Stomach (tissue), 19 donors: Measurements from ENCODE around the gene CZIB. TPM values are rescaled to one million over a fixed set of nuclear protein-coding genes. Genes with fewer than 3 reads are reported as not detected.

Source experiments
- DNase-seq, 2 donors: peaks; one replicate each; pipeline versions ENCODE4 v3.0.0 to v3.0.0-alpha.2; 2013 to 2019
- H3K27ac ChIP-seq, 5 donors: fragments of 200-600 bp in 4 of 5; sonication (generic) in 4 of 5; one replicate each; pipeline ENCODE4 v1.5.1; 2013 to 2019; ENCODE audit warnings: mild to moderate bottlenecking in 1 of 5, moderate library complexity in 1 of 5
- H3K27me3 ChIP-seq, 3 donors: fragments of 200-600 bp; sonication (generic); one replicate each; pipeline ENCODE4 v1.5.1; 2017 to 2019; ENCODE audit warnings: mixed run types in 1 of 3
- H3K36me3 ChIP-seq, 4 donors: fragments of 200-600 bp; sonication (generic); 1 replicate in 3 of 4; 2 replicates in 1 of 4; pipeline ENCODE4 v1.5.1; 2016 to 2019
- H3K4me1 ChIP-seq, 4 donors: fragments of 200-600 bp; sonication (generic); one replicate each; pipeline ENCODE4 v1.5.1; 2016 to 2019
- H3K4me3 ChIP-seq, 4 donors: fragments of 200-600 bp; sonication (generic) in 3 of 4; one replicate each; pipeline ENCODE4 v1.5.1; 2016 to 2019; ENCODE audit warnings: mild to moderate bottlenecking in 1 of 4
- H3K9me3 ChIP-seq, 4 donors: fragments of 200-600 bp; sonication (generic); one replicate each; pipeline ENCODE4 v1.5.1; 2016 to 2019
- CTCF ChIP-seq, 7 experiments: fragments of 450-650 bp in 4 of 7; fragments of 200-600 bp in 3 of 7; sonication (generic) in 3 of 7; IDR thresholded peaks; one replicate each; pipeline ENCODE4 v1.5.1; 2016 to 2019; ENCODE audit warnings: antibody characterized with exemption in 7 of 7, control low read depth in 2 of 7, mild to moderate bottlenecking in 1 of 7
- EP300 ChIP-seq: sonication (generic); formaldehyde crosslinking; IDR thresholded peaks from one replicate; pipeline ENCODE4 v1.6.1; 2017; ENCODE audit warnings: antibody characterized with exemption
- POLR2A ChIP-seq, 4 donors: fragments of 450-650 bp; IDR thresholded peaks; one replicate each; pipeline ENCODE4 v1.6.1; 2016; ENCODE audit warnings: antibody characterized with exemption in 4 of 4, control low read depth in 2 of 4, mild to moderate bottlenecking in 1 of 4, moderate library complexity in 1 of 4
- POLR2AphosphoS5 ChIP-seq, 3 donors: sonication (generic); formaldehyde crosslinking; IDR thresholded peaks; one replicate each; pipeline ENCODE4 v1.6.1; 2016; ENCODE audit warnings: antibody characterized with exemption in 3 of 3
- WGBS, 5 donors: extraction: QIAGEN DNeasy Blood & Tissue Kit in 3 of 5; methylation state at CpG; one replicate each; pipeline versions ENCODE4 v1.1.5 to v1.1.7; 2013 to 2018; 5-methylcytosine and 5-hydroxymethylcytosine counted together
- intact Hi-C: fragments of 100-400 bp; cut with DNase I; formaldehyde crosslinking; loops from one replicate; pipeline ENCODE4 v1.15.1; 2023; ENCODE audit warnings: low total_unique reads
- long read RNA-seq, 10 donors: transcript quantifications; one replicate each; lab custom pipeline, GENCODE V29; 2026
- polyA plus RNA-seq, 3 donors: library from polyadenylated mRNA; stranded (reverse); fragments of 200-250 nt; gene quantifications; one replicate each; pipeline ENCODE4 v1.2.3, GENCODE V29; 2013
- total RNA-seq, 5 donors: library from RNA; depleted of rRNA; stranded (reverse); fragments of >200 nt; gene quantifications; one replicate each; pipeline versions ENCODE4 v1.1.0 to v1.2.3, GENCODE V29; 2014 to 2016
- donor health status: healthy with polysubstance abuse.
- donor health status: Bipolar disorder and iron deficiency.
- donor health status: healthy.

Gene CZIB
- total RNA-seq (10 to 100 TPM; 31.6 to 52.7 (median 38.0) TPM), polyA plus RNA-seq (10 to 100 TPM; 60.8 to 78.8 (median 74.9) TPM)
- long read RNA-seq, donor 1, transcript C1orf123-201 (8 exons, 1,085 nt) = major isoform, 7 of 9 reads
- long read RNA-seq, donor 1, partial matches to known transcripts = 0 of 9 reads
- long read RNA-seq, donor 1, other reads (novel, unspliced or antisense) = 0 of 9 reads
- long read RNA-seq, donor 2, transcript C1orf123-201 (8 exons, 1,085 nt) = major isoform, 12 of 14 reads
- long read RNA-seq, donor 2, partial matches to known transcripts = 0 of 14 reads
- long read RNA-seq, donor 2, other reads (novel, unspliced or antisense) = 0 of 14 reads
- long read RNA-seq, donor 3, transcript C1orf123-201 (8 exons, 1,085 nt) = major isoform, 6 of 12 reads
- long read RNA-seq, donor 3, partial matches to known transcripts = 0 of 12 reads
- long read RNA-seq, donor 3, other reads (novel, unspliced or antisense) = 0 of 12 reads
- long read RNA-seq, donor 4, partial matches to known transcripts = 0 of 2 reads
- long read RNA-seq, donor 4, other reads (novel, unspliced or antisense) = 0 of 2 reads
- long read RNA-seq, donor 5, transcript C1orf123-201 (8 exons, 1,085 nt) = major isoform, 12 of 24 reads
- long read RNA-seq, donor 5, partial matches to known transcripts = 0 of 24 reads
- long read RNA-seq, donor 5, other reads (novel, unspliced or antisense) = 0 of 24 reads
- long read RNA-seq, donor 6 = 0 reads
- long read RNA-seq, donor 7, transcript C1orf123-202 (7 exons, 1,009 nt) = minor isoform, 7 of 23 reads
- long read RNA-seq, donor 7, transcript C1orf123-201 (8 exons, 1,085 nt) = major isoform, 11 of 23 reads
- long read RNA-seq, donor 7, partial matches to known transcripts = 0 of 23 reads
- long read RNA-seq, donor 7, other reads (novel, unspliced or antisense) = 0 of 23 reads
- long read RNA-seq, donor 8, transcript C1orf123-201 (8 exons, 1,085 nt) = major isoform, 13 of 28 reads
- long read RNA-seq, donor 8, partial matches to known transcripts = 6 of 28 reads
- long read RNA-seq, donor 8, other reads (novel, unspliced or antisense) = 0 of 28 reads
- long read RNA-seq, donor 9, transcript C1orf123-201 (8 exons, 1,085 nt) = major isoform, 9 of 20 reads
- long read RNA-seq, donor 9, transcript C1orf123-203 (2 exons, 841 nt) = minor isoform, 6 of 20 reads
- long read RNA-seq, donor 9, partial matches to known transcripts = 0 of 20 reads
- long read RNA-seq, donor 9, other reads (novel, unspliced or antisense) = 0 of 20 reads
- long read RNA-seq, donor 10, transcript C1orf123-201 (8 exons, 1,085 nt) = major isoform, 6 of 11 reads
- long read RNA-seq, donor 10, partial matches to known transcripts = 0 of 11 reads
- long read RNA-seq, donor 10, other reads (novel, unspliced or antisense) = 0 of 11 reads

DNA sequence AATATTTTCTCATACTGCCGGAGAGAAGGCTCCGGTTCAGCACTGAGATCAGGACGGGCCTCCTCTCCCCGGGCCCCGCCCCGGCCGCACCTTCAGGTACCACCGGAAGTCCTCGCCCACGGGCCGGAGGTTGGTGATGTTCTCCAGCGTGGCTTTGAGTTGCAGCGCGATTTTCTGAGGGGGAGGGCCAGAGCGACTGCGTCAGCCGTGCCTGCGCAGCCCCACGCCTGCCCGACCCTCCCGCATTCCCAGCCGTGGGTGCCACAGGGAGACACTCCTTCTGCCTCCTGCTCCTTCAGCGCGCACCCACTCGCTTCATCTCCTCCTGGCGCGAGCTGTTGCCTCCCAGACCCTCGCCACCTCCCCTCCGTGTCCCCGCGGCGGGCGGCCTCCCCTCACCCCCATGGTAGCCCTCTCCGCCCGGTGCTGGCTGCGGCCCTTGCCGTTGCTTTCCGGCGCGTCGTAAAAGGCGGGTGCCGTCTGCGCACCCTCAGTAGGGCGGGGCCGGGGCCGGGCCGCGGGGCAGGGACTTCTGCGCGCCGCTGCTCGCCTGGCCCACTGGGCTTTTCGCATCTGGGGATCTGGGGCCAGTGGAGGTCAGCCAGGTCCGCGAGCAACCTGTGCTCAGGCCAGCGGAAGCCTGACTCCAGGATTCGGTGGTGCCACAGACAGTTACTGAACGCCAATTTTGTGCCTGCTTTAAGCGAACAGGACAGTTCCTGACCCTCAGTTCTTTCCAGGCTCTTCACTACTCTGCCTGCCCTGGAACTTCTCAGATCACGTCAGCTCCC, at the start of gene CZIB:
CZIB (minus strand) TSS at position 464 of the 791 bp plus-strand sequence; CDS start at position 405, 59 bp downstream.
- peak; percentile 94 to 98 for DNase-seq
- Histone ChIP-seq H3K36me3 (peaks cover 14 to 35% (median 32%) of the 10 kb centered on the region in 4 donors), H3K4me3 (peak within 1 kb of the TSS; percentile 61 to 79 (median 72)), H3K27me3 (no peaks in the 10 kb centered on the region), H3K4me1 (peaks cover 10 to 28% (median 19%) of the 10 kb centered on the region in 4 donors), H3K9me3 (no peaks in the 10 kb centered on the region), H3K27ac (peak within 1 kb of the TSS; percentile 97 to 99 (median 98))
- intact Hi-C loops = no loop called here
- TF ChIP-seq EP300 (no peak), POLR2AphosphoS5 (IDR thresholded peaks at IDR 0.05) (peak; percentile 96 to 98 (median 96)), POLR2A (IDR thresholded peaks at IDR 0.05) (peak in 2 of 4 donors; percentile 70 to 93)
- 0 to 1% (median 0%) methylated on average over 24 to 61 of the region's 61 CpGs for WGBS, 5 donors

DNA sequence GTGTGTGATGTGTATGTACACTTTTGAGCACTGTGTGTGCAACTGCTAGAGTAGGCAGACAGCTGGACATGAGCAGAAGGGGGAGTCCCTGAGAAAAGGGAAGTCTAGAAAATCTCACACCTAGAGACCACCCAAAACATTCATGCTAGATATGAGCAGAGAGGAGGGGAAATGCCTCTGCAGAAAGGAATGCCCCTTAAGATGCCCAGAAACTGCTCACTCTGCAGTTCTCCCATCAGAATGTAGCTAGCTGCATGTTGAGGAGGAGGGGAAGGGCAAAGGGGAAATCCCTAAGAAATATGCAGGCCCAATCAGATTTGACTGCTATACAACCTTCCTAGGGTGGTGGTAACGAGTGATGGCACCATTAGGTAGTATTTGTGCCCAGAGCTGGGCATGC, 49.7 kb upstream of the CZIB start:
- no peaks in the 10 kb centered on the region for H3K9me3 ChIP-seq
- TF ChIP-seq CTCF (IDR thresholded peaks at IDR 0.05) = no peak

GRCh38 chr1:53267761-53268160, 47.3 kb upstream of the CZIB start:
- no peak for TF ChIP-seq EP300
- no peak for TF ChIP-seq CTCF (IDR thresholded peaks at IDR 0.05)
- TF ChIP-seq POLR2A (IDR thresholded peaks at IDR 0.05) = no peak
- no peak for TF ChIP-seq POLR2AphosphoS5 (IDR thresholded peaks at IDR 0.05)
- no peak for DNase-seq
- peaks cover 0 to 18% (median 1%) of the 10 kb centered on the region in 4 donors for H3K36me3 ChIP-seq
- no peak overlapping the region for H3K27ac ChIP-seq
- H3K27me3 ChIP-seq = no peaks in the 10 kb centered on the region
- intact Hi-C loops = no loop called here
- no peak overlapping the region for H3K4me3 ChIP-seq
- H3K4me1 ChIP-seq = no peaks in the 10 kb centered on the region
- no peaks in the 10 kb centered on the region for H3K9me3 ChIP-seq

More for the DNA sequence above, 49.7 kb upstream of the CZIB start:
- H3K4me3 ChIP-seq = no peak overlapping the region
- no peaks in the 10 kb centered on the region for H3K4me1 ChIP-seq
- intact Hi-C loops = no loop called here
- DNase-seq = no peak
- WGBS, 5 donors = 53 to 75% (median 67%) methylated on average over 1 of the region's 1 CpG
- no peaks in the 10 kb centered on the region for H3K27me3 ChIP-seq
- H3K27ac ChIP-seq = no peak overlapping the region
- H3K36me3 ChIP-seq = peaks cover 0 to 6% (median 1%) of the 10 kb centered on the region in 4 donors

DNA sequence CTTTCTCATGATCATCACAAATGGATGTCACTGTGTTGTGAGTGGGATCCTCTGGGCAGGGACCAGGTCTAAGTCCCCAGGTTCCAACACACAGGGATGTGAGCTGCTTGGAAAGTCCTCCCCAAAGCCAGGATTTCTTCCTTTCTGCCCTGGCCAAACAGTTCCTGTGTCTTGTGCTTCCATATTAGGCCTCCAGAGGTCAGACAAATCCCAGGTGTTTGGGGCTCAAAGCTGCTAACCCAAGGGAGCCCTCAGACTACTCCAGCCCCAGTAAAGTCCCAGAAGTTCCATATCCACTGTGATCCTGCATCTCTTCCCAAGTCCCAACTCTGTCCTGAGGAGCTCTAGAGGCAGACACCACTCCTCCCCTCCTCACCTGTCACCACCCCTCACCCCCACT, 45.6 kb upstream of the CZIB start:
- no peak overlapping the region for H3K4me3 ChIP-seq
- H3K4me1 ChIP-seq = no peaks in the 10 kb centered on the region
- no peaks in the 10 kb centered on the region for H3K9me3 ChIP-seq
- DNase-seq = peak in 1 of 2 donors; percentile 40
- peaks cover 0 to 30% (median 1%) of the 10 kb centered on the region in 4 donors for H3K36me3 ChIP-seq
- no peaks in the 10 kb centered on the region for H3K27me3 ChIP-seq
- no peak overlapping the region for H3K27ac ChIP-seq
- TF ChIP-seq POLR2A (IDR thresholded peaks at IDR 0.05) (no peak), POLR2AphosphoS5 (IDR thresholded peaks at IDR 0.05) (no peak), EP300 (no peak), CTCF (IDR thresholded peaks at IDR 0.05) (no peak)
- intact Hi-C loops = no loop called here
